Hepatocyte (in vitro differentiated cells): ENCODE measurements around the gene KIF1B.

Experiments
- CTCF ChIP-seq: fragments of 200-600 bp; sonication (generic); IDR thresholded peaks from 2 replicates; pipeline ENCODE4 v1.5.1; 2016; ENCODE audit warnings: antibody characterized with exemption, mild to moderate bottlenecking; ENCODE audit not compliant: poor library complexity
- EZH2 ChIP-seq: fragments of 200-600 bp; sonication (generic); IDR thresholded peaks from 2 replicates; pipeline ENCODE4 v1.6.1; 2016; ENCODE audit warnings: antibody characterized with exemption, mild to moderate bottlenecking, borderline replicate concordance
- EZH2phosphoT487 ChIP-seq: fragments of 200-600 bp; sonication (generic); IDR thresholded peaks from one replicate; pipeline ENCODE4 v1.6.1; 2018; ENCODE audit warnings: antibody characterized with exemption, mild to moderate bottlenecking, low read depth, moderate library complexity; ENCODE audit not compliant: unreplicated experiment, severe bottlenecking

GRCh38 chr1:10225573-10225972 lies 15.2 kb downstream of the KIF1B start:
- TF ChIP-seq EZH2 (no peak), EZH2phosphoT487 (no peak), CTCF (no peak)
